Measurements from ENCODE around the gene ASCC3.

DNA sequence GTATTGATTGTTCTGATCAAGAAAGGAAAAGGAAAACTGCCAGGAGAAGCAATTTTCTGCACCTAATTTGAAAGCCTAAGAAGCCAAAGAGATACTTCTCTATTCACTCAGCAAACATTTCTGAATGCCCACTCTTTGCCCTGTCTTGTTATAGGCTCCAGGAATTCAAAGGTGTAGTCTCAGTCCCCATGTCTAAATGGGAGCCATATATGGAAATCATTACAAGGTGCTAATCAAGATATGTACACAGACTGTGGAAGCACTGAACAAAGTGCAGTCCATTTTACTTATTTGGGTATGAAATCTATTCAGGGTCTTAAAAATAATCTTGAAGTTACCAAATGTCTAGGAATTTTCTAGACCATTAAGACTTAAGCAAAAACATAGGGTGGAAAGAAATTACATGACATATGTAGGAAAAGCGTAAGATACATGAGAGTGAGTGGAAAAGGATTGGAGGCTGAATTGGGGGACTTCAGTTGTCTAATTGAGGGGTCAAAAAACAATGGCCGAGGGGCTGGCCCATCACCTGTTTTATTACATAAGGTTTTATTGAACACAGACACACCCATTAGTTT, 39.0 kb upstream of the ASCC3 start:
- TF ChIP-seq YY1 (IDR thresholded peaks at IDR 0.05; ENCODE audit: low read depth) (no peak), EP300 (IDR thresholded peaks at IDR 0.05; ENCODE audit: borderline replicate concordance) (no peak), TAF1 (IDR thresholded peaks at IDR 0.05; ENCODE audit: low read depth) (no peak), CREB1 (IDR thresholded peaks at IDR 0.05; ENCODE audit: low read depth) (no peak), CEBPB (IDR thresholded peaks at IDR 0.05) (no peak), EGR1 (IDR thresholded peaks at IDR 0.05) (no peak), ZBTB7A (IDR thresholded peaks at IDR 0.05; ENCODE audit: low read depth) (no peak), RAD21 (IDR thresholded peaks at IDR 0.05; ENCODE audit: low read depth) (no peak), USF1 (IDR thresholded peaks at IDR 0.05) (no peak), NFIC (IDR thresholded peaks at IDR 0.05) (no peak), FOXM1 (IDR thresholded peaks at IDR 0.05; ENCODE audit: borderline replicate concordance, low read depth) (no peak), TCF12 (IDR thresholded peaks at IDR 0.05; ENCODE audit: low read depth) (no peak)
- TF ChIP-seq, protein P1, sequence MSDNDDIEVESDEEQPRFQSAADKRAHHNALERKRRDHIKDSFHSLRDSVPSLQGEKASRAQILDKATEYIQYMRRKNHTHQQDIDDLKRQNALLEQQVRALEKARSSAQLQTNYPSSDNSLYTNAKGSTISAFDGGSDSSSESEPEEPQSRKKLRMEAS (IDR thresholded peaks at IDR 0.05) = no peak
- TF ChIP-seq, protein P2, sequence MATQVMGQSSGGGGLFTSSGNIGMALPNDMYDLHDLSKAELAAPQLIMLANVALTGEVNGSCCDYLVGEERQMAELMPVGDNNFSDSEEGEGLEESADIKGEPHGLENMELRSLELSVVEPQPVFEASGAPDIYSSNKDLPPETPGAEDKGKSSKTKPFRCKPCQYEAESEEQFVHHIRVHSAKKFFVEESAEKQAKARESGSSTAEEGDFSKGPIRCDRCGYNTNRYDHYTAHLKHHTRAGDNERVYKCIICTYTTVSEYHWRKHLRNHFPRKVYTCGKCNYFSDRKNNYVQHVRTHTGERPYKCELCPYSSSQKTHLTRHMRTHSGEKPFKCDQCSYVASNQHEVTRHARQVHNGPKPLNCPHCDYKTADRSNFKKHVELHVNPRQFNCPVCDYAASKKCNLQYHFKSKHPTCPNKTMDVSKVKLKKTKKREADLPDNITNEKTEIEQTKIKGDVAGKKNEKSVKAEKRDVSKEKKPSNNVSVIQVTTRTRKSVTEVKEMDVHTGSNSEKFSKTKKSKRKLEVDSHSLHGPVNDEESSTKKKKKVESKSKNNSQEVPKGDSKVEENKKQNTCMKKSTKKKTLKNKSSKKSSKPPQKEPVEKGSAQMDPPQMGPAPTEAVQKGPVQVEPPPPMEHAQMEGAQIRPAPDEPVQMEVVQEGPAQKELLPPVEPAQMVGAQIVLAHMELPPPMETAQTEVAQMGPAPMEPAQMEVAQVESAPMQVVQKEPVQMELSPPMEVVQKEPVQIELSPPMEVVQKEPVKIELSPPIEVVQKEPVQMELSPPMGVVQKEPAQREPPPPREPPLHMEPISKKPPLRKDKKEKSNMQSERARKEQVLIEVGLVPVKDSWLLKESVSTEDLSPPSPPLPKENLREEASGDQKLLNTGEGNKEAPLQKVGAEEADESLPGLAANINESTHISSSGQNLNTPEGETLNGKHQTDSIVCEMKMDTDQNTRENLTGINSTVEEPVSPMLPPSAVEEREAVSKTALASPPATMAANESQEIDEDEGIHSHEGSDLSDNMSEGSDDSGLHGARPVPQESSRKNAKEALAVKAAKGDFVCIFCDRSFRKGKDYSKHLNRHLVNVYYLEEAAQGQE (IDR thresholded peaks at IDR 0.05; ENCODE audit: low read depth) = no peak
